Activated naive CD4-positive, alpha-beta T cell treated with anti-CD3 and anti-CD28 coated beads, Interleukin-2, amount 50 U/mL, for 24 hours (primary cell): Measurements from ENCODE around the gene HS3ST6.

ENCODE experiments used
- H3K27ac Mint-ChIP-seq: one replicate; pipeline ENCODE4 v1.8.0; 2021; ENCODE audit warnings: mild to moderate bottlenecking, mixed read lengths
- H3K27me3 Mint-ChIP-seq: one replicate; pipeline ENCODE4 v1.8.0; 2021; ENCODE audit warnings: mixed read lengths
- H3K36me3 Mint-ChIP-seq: one replicate; pipeline ENCODE4 v1.8.0; 2021; ENCODE audit warnings: mixed read lengths
- H3K4me1 Mint-ChIP-seq: one replicate; pipeline ENCODE4 v1.8.0; 2021; ENCODE audit warnings: mixed read lengths
- H3K4me3 Mint-ChIP-seq: one replicate; pipeline ENCODE4 v1.8.0; 2021; ENCODE audit warnings: mild to moderate bottlenecking, mixed read lengths
- H3K9me3 Mint-ChIP-seq: one replicate; pipeline ENCODE4 v1.8.0; 2021; ENCODE audit warnings: mixed read lengths

The HS3ST6 gene

DNA sequence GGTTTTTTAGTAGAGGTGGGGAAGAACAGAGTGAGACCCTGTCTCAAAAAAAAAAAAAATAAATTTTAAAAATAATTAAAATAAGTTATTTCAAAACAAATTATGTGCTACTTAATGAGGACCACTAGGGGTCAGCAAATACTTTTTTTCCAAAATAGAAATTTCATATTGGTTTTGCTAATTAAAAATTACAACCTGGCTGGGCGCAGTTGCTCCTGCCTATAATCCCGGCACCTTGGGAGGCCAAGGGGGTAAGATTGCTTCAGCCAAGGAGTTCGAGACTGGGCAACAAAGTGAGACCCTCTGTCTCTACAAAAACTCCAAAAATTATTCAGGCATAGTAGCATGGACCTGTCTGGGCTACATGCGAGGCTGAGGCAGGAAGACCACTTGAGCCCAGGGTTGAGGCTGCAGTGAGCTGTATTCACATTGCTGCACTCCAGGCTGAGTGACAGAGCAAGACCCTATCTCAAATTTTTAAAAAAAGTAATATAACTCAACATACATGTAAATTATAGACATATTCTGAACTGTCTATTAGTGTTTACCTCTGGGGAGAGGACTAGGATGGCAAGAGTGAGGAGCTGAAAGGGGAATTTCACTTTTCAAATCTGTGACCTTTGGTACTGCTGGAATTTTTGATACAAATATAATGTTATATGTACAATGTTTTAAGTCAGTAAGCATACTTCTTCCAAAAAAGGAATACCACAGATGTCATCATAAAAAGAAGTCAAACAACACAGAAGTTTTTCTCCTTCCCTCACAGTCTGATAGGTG, 54.3 kb downstream of the HS3ST6 start:
- Mint-ChIP-seq H3K27me3 (peaks cover 2% of the 10 kb centered on the region), H3K4me1 (no peaks in the 10 kb centered on the region), H3K9me3 (no peaks in the 10 kb centered on the region), H3K27ac (no peak overlapping the region), H3K4me3 (no peak overlapping the region), H3K36me3 (no peaks in the 10 kb centered on the region)

DNA sequence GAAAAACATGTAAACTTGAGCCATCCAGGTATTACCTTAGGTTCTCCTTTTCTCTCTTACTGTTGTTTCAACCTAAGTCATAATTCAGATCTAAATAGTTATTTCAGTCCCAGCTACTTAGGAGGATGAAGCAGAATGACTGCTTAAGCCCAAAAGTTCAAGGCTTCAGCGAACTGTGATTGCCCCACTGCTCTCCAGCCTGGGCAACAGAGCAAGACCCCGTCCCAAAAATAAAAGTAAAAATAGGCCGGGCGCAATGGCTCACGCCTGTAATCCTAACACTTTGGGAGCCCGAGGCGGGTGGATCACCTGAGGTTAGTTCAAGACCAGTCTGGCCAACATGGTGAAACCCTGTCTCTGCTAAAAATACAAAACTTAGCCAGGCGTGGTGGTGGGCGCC, 55.8 kb downstream of the HS3ST6 start:
- H3K27ac Mint-ChIP-seq: no peak overlapping the region
- no peak overlapping the region for H3K4me3 Mint-ChIP-seq
- H3K4me1 Mint-ChIP-seq: peaks cover 6% of the 10 kb centered on the region
- peaks cover 2% of the 10 kb centered on the region for H3K27me3 Mint-ChIP-seq
- H3K36me3 Mint-ChIP-seq: no peaks in the 10 kb centered on the region
- no peaks in the 10 kb centered on the region for H3K9me3 Mint-ChIP-seq

DNA sequence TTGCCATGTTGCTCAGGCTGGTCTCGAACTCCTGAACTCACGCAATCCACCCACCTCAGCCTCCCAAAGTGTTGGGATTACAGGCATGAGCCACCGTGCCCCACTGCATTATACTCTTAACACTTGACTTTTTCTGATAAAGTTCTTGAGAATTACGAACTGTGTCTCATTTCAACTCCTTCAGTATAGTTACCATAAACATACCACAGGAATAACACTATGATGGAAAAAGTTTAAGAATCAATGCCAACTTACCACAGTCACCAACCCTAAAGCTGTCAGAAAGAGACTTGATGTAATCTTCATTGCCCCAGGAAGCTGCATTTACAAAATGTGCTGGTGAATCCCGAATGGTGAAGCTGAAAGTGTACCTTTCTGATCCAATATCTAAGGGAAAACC, 56.5 kb downstream of the HS3ST6 start:
- peaks cover 11% of the 10 kb centered on the region for H3K4me1 Mint-ChIP-seq
- H3K27ac Mint-ChIP-seq: no peak overlapping the region
- H3K36me3 Mint-ChIP-seq: no peaks in the 10 kb centered on the region
- no peaks in the 10 kb centered on the region for H3K9me3 Mint-ChIP-seq
- H3K27me3 Mint-ChIP-seq: peaks cover 2% of the 10 kb centered on the region
- no peak overlapping the region for H3K4me3 Mint-ChIP-seq
